Hepatocyte (in vitro differentiated cells): ENCODE results near the gene NAA80.

ENCODE experiments used
- EZH2phosphoT487 ChIP-seq: fragments of 200-600 bp; sonication (generic); IDR thresholded peaks from one replicate; pipeline ENCODE4 v1.6.1; 2018; ENCODE audit warnings: antibody characterized with exemption, mild to moderate bottlenecking, low read depth, moderate library complexity; ENCODE audit not compliant: unreplicated experiment, severe bottlenecking
- TF ChIP-seq, protein P1 (sequence below): fragments of 200-600 bp; sonication (generic); IDR thresholded peaks from 2 replicates; pipeline ENCODE4 v1.5.1; 2016; ENCODE audit warnings: antibody characterized with exemption, mild to moderate bottlenecking; ENCODE audit not compliant: poor library complexity

DNA sequence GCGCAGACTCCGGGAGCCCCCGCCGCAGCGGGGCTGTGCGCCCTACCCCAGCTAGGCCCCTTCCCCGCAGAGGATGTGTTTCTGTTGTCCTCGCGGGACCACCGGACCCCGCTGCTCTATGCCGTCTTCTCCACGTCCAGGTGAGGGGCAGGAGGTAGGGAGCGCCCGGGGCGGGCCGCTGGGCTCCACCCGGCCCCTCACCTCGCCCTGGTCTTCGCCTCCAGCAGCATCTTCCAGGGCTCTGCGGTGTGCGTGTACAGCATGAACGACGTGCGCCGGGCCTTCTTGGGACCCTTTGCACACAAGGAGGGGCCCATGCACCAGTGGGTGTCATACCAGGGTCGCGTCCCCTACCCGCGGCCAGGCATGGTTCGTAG is 25.5 kb downstream of the NAA80 start:
- TF ChIP-seq, protein P1, sequence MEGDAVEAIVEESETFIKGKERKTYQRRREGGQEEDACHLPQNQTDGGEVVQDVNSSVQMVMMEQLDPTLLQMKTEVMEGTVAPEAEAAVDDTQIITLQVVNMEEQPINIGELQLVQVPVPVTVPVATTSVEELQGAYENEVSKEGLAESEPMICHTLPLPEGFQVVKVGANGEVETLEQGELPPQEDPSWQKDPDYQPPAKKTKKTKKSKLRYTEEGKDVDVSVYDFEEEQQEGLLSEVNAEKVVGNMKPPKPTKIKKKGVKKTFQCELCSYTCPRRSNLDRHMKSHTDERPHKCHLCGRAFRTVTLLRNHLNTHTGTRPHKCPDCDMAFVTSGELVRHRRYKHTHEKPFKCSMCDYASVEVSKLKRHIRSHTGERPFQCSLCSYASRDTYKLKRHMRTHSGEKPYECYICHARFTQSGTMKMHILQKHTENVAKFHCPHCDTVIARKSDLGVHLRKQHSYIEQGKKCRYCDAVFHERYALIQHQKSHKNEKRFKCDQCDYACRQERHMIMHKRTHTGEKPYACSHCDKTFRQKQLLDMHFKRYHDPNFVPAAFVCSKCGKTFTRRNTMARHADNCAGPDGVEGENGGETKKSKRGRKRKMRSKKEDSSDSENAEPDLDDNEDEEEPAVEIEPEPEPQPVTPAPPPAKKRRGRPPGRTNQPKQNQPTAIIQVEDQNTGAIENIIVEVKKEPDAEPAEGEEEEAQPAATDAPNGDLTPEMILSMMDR, result no peak
- TF ChIP-seq EZH2phosphoT487, result no peak
